HCT116 (cell line): ENCODE measurements around the gene PTPN7.

Experiments
- EGR1 ChIP-seq: IDR thresholded peaks from 2 replicates; pipeline ENCODE4 v1.6.1; 2012; ENCODE audit warnings: low read depth
- FOSL1 ChIP-seq: IDR thresholded peaks from 2 replicates; pipeline ENCODE4 v1.6.1; 2012; ENCODE audit warnings: low read depth
- POLR2A ChIP-seq: IDR thresholded peaks from 2 replicates; pipeline ENCODE4 v1.7.0; 2011; ENCODE audit warnings: borderline replicate concordance; ENCODE audit not compliant: insufficient read depth, insufficient read length; ENCODE audit errors: extremely low read depth
- POLR2AphosphoS5 ChIP-seq: IDR thresholded peaks from 2 replicates; pipeline ENCODE4 v1.6.1; 2011; ENCODE audit warnings: mild to moderate bottlenecking, low read depth, low read length, moderate library complexity
- YY1 ChIP-seq: IDR thresholded peaks from 2 replicates; pipeline ENCODE4 v1.6.1; 2011; ENCODE audit warnings: low read length, low read depth, moderate library complexity, mild to moderate bottlenecking; ENCODE audit not compliant: insufficient replicate concordance; ENCODE audit errors: extremely low read depth
- TF ChIP-seq, protein P1 (sequence below): IDR thresholded peaks from 2 replicates; pipeline ENCODE4 v1.6.1; 2012
- TF ChIP-seq, protein P2 (sequence below), 3 experiments: fragments of 200-600 bp in 1 of 3; sonication (generic) in 1 of 3; IDR thresholded peaks in 2 of 3; conservative IDR thresholded peaks in 1 of 3; 2 replicates each; pipeline ENCODE4 v1.5.1; 2012 to 2017; ENCODE audit warnings: low read depth in 2 of 3, low read length in 2 of 3, antibody characterized with exemption in 1 of 3, borderline replicate concordance in 1 of 3, control low read depth in 1 of 3, mild to moderate bottlenecking in 1 of 3, mixed read lengths in 1 of 3, mixed run types in 1 of 3, moderate library complexity in 1 of 3; ENCODE audit not compliant: insufficient read depth in 1 of 3

DNA sequence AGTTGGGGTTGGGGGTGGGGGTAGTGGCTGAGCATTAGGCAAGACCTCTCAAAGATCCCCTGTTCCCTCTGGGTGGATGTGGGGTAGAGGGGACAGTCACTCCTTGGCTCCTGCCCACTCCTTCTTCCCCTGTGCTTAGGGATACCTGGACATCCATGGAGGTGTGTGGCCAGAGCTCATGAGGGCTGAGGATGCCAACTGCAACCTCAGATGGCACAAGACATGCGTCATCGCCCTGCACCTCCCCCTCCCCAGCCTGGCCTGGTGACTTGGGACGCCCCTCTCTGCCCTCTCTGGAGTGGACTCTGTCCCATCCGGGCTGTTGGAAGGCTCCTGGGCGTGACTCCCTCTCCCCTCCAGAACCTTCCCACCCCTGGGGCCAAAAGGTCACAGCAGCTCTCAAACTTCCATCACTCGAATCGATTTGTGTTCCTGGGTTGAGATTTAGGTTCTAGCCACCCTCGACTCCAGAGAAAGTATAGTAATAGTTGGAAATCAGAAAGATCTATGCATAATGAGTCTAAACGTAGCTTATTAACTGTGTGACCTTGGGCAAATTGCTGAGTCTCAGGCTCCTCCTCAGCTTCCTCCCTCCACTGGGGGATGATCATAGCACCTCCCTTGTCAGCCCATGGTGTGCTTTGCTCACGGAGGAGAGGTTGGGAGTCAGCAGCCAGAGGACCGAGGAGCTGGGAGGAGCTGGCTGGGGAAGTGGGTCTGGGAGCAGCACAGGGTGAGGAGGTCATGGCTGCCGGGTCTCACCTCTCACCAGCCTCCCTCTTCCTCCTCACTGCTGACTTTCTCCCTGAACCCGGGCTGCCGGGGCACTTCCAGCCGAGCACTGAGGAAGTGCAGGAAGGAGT, 2.2 kb upstream of the PTPN7 start:
- TF ChIP-seq FOSL1 (no peak), YY1 (no peak), EGR1 (no peak), POLR2AphosphoS5 (no peak), POLR2A (no peak)
- TF ChIP-seq, protein P1, sequence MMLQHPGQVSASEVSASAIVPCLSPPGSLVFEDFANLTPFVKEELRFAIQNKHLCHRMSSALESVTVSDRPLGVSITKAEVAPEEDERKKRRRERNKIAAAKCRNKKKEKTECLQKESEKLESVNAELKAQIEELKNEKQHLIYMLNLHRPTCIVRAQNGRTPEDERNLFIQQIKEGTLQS, result no peak
- TF ChIP-seq, protein P2, sequence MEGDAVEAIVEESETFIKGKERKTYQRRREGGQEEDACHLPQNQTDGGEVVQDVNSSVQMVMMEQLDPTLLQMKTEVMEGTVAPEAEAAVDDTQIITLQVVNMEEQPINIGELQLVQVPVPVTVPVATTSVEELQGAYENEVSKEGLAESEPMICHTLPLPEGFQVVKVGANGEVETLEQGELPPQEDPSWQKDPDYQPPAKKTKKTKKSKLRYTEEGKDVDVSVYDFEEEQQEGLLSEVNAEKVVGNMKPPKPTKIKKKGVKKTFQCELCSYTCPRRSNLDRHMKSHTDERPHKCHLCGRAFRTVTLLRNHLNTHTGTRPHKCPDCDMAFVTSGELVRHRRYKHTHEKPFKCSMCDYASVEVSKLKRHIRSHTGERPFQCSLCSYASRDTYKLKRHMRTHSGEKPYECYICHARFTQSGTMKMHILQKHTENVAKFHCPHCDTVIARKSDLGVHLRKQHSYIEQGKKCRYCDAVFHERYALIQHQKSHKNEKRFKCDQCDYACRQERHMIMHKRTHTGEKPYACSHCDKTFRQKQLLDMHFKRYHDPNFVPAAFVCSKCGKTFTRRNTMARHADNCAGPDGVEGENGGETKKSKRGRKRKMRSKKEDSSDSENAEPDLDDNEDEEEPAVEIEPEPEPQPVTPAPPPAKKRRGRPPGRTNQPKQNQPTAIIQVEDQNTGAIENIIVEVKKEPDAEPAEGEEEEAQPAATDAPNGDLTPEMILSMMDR (IDR thresholded peaks at IDR 0.05 in 2 of 3, conservative IDR thresholded peaks at IDR 0.05 in 1 of 3; ENCODE audit: borderline replicate concordance in 1 of 3, insufficient read depth in 1 of 3, low read depth in 2 of 3, low read length in 2 of 3), result no peak
